Uterus (tissue), 4 donors: ENCODE measurements around the gene CAPN9. TPM values are rescaled to one million over a fixed set of nuclear protein-coding genes. Genes with fewer than 3 reads are reported as not detected.

Experiments used
- DNase-seq, 2 donors: peaks; one replicate each; pipeline ENCODE4 v3.0.0-alpha.2; 2019 to 2020
- H3K27ac ChIP-seq, 2 donors: fragments of 200-600 bp; sonication (generic); 1 replicate in 1 of 2; 2 replicates in 1 of 2; pipeline ENCODE4 v1.5.1; 2016 to 2018
- H3K27me3 ChIP-seq, 2 donors: fragments of 200-600 bp; sonication (generic); one replicate each; pipeline ENCODE4 v1.5.1; 2018 to 2019; ENCODE audit warnings: control low read depth in 1 of 2
- H3K36me3 ChIP-seq, 2 donors: fragments of 200-600 bp; sonication (generic); one replicate each; pipeline ENCODE4 v1.5.1; 2019; ENCODE audit warnings: control low read depth in 1 of 2
- H3K4me1 ChIP-seq, 2 donors: fragments of 200-600 bp; sonication (generic); one replicate each; pipeline ENCODE4 v1.5.1; 2018 to 2019; ENCODE audit warnings: control low read depth in 1 of 2
- H3K4me3 ChIP-seq, 2 donors: fragments of 200-600 bp; sonication (generic); 1 replicate in 1 of 2; 2 replicates in 1 of 2; pipeline ENCODE4 v1.5.1; 2018 to 2019; ENCODE audit warnings: mild to moderate bottlenecking in 1 of 2
- H3K9me3 ChIP-seq, 2 donors: fragments of 200-600 bp; sonication (generic); one replicate each; pipeline ENCODE4 v1.5.1; 2019; ENCODE audit warnings: control low read depth in 1 of 2
- CTCF ChIP-seq, 4 experiments: fragments of 200-600 bp in 2 of 4; fragments of 450-650 bp in 2 of 4; sonication (generic) in 2 of 4; IDR thresholded peaks; one replicate each; pipeline ENCODE4 v1.5.1; 2016 to 2019; ENCODE audit warnings: antibody characterized with exemption in 4 of 4, mild to moderate bottlenecking in 2 of 4, moderate library complexity in 1 of 4
- POLR2A ChIP-seq, 2 donors: fragments of 450-650 bp; IDR thresholded peaks; one replicate each; pipeline ENCODE4 v1.6.1; 2016; ENCODE audit warnings: antibody characterized with exemption in 2 of 2, mild to moderate bottlenecking in 1 of 2, moderate library complexity in 1 of 2
- intact Hi-C: fragments of 100-400 bp; cut with DNase I; formaldehyde crosslinking; loops from one replicate; pipeline ENCODE4 v1.15.1; 2023; ENCODE audit warnings: low total_unique reads
- total RNA-seq, 4 donors: library from RNA; depleted of rRNA in 3 of 4; stranded (reverse); fragments of >200 nt in 3 of 4; gene quantifications; one replicate each; pipeline versions ENCODE4 v1.1.0 to v1.2.4, GENCODE V29; 2014 to 2023
- donor health status: DM: yes; HTN: yes; CAD: no.

Gene CAPN9
- total RNA-seq, 4 donors from 2014 or later: 0.41 TPM; not detected in 3

- Histone ChIP-seq H3K27ac (no peak overlapping the region), H3K36me3 (no peaks in the 10 kb centered on the region), H3K4me1 (no peaks in the 10 kb centered on the region), H3K9me3 (no peaks in the 10 kb centered on the region), H3K4me3 (no peak overlapping the region), H3K27me3 (no peaks in the 10 kb centered on the region)
- no peak for TF ChIP-seq POLR2A (IDR thresholded peaks at IDR 0.05)
- no peak for TF ChIP-seq CTCF (IDR thresholded peaks at IDR 0.05)
- intact Hi-C loops: no loop called here
- no peak for DNase-seq
Observed at GRCh38 chr1:230708631-230709580, 38.3 kb upstream of the CAPN9 start.

- H3K27me3 ChIP-seq: no peaks in the 10 kb centered on the region
- TF ChIP-seq POLR2A (IDR thresholded peaks at IDR 0.05) (no peak), CTCF (IDR thresholded peaks at IDR 0.05) (no peak)
- H3K27ac ChIP-seq: no peak overlapping the region
- intact Hi-C loops: no loop called here
- no peaks in the 10 kb centered on the region for H3K4me1 ChIP-seq
- no peak overlapping the region for H3K4me3 ChIP-seq
- DNase-seq: no peak
- no peaks in the 10 kb centered on the region for H3K36me3 ChIP-seq
- H3K9me3 ChIP-seq: no peaks in the 10 kb centered on the region
Observed at GRCh38 chr1:230709619-230710542, 37.3 kb upstream of the CAPN9 start.

GRCh38 chr1:230710543-230710904, 36.7 kb upstream of the CAPN9 start:
- H3K36me3 ChIP-seq: no peaks in the 10 kb centered on the region
- no peak overlapping the region for H3K27ac ChIP-seq
- H3K9me3 ChIP-seq: no peaks in the 10 kb centered on the region
- intact Hi-C loops: no loop called here
- DNase-seq: no peak
- no peaks in the 10 kb centered on the region for H3K4me1 ChIP-seq
- H3K27me3 ChIP-seq: no peaks in the 10 kb centered on the region
- H3K4me3 ChIP-seq: no peak overlapping the region
- TF ChIP-seq POLR2A (IDR thresholded peaks at IDR 0.05): no peak

GRCh38 chr1:230711245-230711644, 35.9 kb upstream of the CAPN9 start:
- Histone ChIP-seq H3K27ac (no peak overlapping the region), H3K27me3 (no peaks in the 10 kb centered on the region), H3K4me1 (no peaks in the 10 kb centered on the region), H3K9me3 (no peaks in the 10 kb centered on the region), H3K4me3 (no peak overlapping the region), H3K36me3 (no peaks in the 10 kb centered on the region)
- DNase-seq: no peak
- intact Hi-C loops: no loop called here
- TF ChIP-seq POLR2A (IDR thresholded peaks at IDR 0.05) (no peak), CTCF (IDR thresholded peaks at IDR 0.05) (no peak)

- Histone ChIP-seq H3K36me3 (no peaks in the 10 kb centered on the region), H3K4me1 (no peaks in the 10 kb centered on the region), H3K4me3 (no peak overlapping the region), H3K27ac (no peak overlapping the region), H3K27me3 (no peaks in the 10 kb centered on the region), H3K9me3 (no peaks in the 10 kb centered on the region)
- intact Hi-C loops: no loop called here
- DNase-seq: no peak
- TF ChIP-seq POLR2A (IDR thresholded peaks at IDR 0.05) (no peak), CTCF (IDR thresholded peaks at IDR 0.05) (no peak)
Observed at GRCh38 chr1:230712470-230712942, 34.7 kb upstream of the CAPN9 start.
